ENCODE results near the gene RASSF5.
"Not testable (repeated sequence)": the region's sequence is repeated elsewhere in the genome, so short reads cannot be mapped to it uniquely, and the experiment has no call there.

GRCh38 chr1:206483864-206484263, 23.5 kb upstream of the RASSF5 start:
- not testable (repeated sequence) for TF ChIP-seq JUND (IDR thresholded peaks at IDR 0.05); SP1 (IDR thresholded peaks at IDR 0.05); ZBTB33 (IDR thresholded peaks at IDR 0.05); NR2F2 (IDR thresholded peaks at IDR 0.05); EGR1 (IDR thresholded peaks at IDR 0.05; ENCODE audit: low read depth in 2 of 2); TAF1 (conservative IDR thresholded peaks at IDR 0.05); YY1 (IDR thresholded peaks at IDR 0.05); RXRA (IDR thresholded peaks at IDR 0.05)
- TF ChIP-seq, protein P1, sequence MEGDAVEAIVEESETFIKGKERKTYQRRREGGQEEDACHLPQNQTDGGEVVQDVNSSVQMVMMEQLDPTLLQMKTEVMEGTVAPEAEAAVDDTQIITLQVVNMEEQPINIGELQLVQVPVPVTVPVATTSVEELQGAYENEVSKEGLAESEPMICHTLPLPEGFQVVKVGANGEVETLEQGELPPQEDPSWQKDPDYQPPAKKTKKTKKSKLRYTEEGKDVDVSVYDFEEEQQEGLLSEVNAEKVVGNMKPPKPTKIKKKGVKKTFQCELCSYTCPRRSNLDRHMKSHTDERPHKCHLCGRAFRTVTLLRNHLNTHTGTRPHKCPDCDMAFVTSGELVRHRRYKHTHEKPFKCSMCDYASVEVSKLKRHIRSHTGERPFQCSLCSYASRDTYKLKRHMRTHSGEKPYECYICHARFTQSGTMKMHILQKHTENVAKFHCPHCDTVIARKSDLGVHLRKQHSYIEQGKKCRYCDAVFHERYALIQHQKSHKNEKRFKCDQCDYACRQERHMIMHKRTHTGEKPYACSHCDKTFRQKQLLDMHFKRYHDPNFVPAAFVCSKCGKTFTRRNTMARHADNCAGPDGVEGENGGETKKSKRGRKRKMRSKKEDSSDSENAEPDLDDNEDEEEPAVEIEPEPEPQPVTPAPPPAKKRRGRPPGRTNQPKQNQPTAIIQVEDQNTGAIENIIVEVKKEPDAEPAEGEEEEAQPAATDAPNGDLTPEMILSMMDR (IDR thresholded peaks at IDR 0.05; ENCODE audit: low read depth, low read length, missing input control): not testable (repeated sequence)
- TF ChIP-seq, protein P2, sequence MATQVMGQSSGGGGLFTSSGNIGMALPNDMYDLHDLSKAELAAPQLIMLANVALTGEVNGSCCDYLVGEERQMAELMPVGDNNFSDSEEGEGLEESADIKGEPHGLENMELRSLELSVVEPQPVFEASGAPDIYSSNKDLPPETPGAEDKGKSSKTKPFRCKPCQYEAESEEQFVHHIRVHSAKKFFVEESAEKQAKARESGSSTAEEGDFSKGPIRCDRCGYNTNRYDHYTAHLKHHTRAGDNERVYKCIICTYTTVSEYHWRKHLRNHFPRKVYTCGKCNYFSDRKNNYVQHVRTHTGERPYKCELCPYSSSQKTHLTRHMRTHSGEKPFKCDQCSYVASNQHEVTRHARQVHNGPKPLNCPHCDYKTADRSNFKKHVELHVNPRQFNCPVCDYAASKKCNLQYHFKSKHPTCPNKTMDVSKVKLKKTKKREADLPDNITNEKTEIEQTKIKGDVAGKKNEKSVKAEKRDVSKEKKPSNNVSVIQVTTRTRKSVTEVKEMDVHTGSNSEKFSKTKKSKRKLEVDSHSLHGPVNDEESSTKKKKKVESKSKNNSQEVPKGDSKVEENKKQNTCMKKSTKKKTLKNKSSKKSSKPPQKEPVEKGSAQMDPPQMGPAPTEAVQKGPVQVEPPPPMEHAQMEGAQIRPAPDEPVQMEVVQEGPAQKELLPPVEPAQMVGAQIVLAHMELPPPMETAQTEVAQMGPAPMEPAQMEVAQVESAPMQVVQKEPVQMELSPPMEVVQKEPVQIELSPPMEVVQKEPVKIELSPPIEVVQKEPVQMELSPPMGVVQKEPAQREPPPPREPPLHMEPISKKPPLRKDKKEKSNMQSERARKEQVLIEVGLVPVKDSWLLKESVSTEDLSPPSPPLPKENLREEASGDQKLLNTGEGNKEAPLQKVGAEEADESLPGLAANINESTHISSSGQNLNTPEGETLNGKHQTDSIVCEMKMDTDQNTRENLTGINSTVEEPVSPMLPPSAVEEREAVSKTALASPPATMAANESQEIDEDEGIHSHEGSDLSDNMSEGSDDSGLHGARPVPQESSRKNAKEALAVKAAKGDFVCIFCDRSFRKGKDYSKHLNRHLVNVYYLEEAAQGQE (IDR thresholded peaks at IDR 0.05): not testable (repeated sequence)
- TF ChIP-seq, protein P3, sequence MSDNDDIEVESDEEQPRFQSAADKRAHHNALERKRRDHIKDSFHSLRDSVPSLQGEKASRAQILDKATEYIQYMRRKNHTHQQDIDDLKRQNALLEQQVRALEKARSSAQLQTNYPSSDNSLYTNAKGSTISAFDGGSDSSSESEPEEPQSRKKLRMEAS (IDR thresholded peaks at IDR 0.05): not testable (repeated sequence)
